ENCODE results near the gene GRK6.
A peak's percentile ranks its signal among the peaks of the same experiment; 100 is the strongest.

The GRK6 gene

GRCh38 chr5:177452688-177453638, 26.5 kb downstream of the GRK6 start:
- TF ChIP-seq CTCF (conservative IDR thresholded peaks at IDR 0.05; ENCODE audit: low read depth, low read length): peak; percentile 7
- no peak overlapping the region for H3K4me3 ChIP-seq (ENCODE audit: low read length)
- DNase-seq (ENCODE audit: low read depth): no peak

- no peak for DNase-seq (ENCODE audit: low read depth)
- no peak for TF ChIP-seq CTCF (conservative IDR thresholded peaks at IDR 0.05; ENCODE audit: low read depth, low read length)
- H3K4me3 ChIP-seq (ENCODE audit: low read length): peak overlapping the region; percentile 42
Measured at GRCh38 chr5:177453852-177454396, 27.4 kb downstream of the GRK6 start.

GRCh38 chr5:177454397-177455035, 28.0 kb downstream of the GRK6 start:
- TF ChIP-seq CTCF (conservative IDR thresholded peaks at IDR 0.05; ENCODE audit: low read depth, low read length): peak; percentile 69
- peak overlapping the region; percentile 50 for H3K4me3 ChIP-seq (ENCODE audit: low read length)
- DNase-seq (ENCODE audit: low read depth): no peak

GRCh38 chr5:177455036-177455660, 28.7 kb downstream of the GRK6 start:
- DNase-seq (ENCODE audit: low read depth): no peak
- peak overlapping the region; percentile 50 for H3K4me3 ChIP-seq (ENCODE audit: low read length)
- TF ChIP-seq CTCF (conservative IDR thresholded peaks at IDR 0.05; ENCODE audit: low read depth, low read length): peak; percentile 63

GRCh38 chr5:177455661-177456590, 29.4 kb downstream of the GRK6 start:
- H3K4me3 ChIP-seq (ENCODE audit: low read length): peak overlapping the region; percentile 43
- DNase-seq (ENCODE audit: low read depth): peak; percentile 74

More at GRCh38 chr5:177455661-177456590, 29.4 kb downstream of the GRK6 start:
- TF ChIP-seq CTCF (conservative IDR thresholded peaks at IDR 0.05; ENCODE audit: low read depth, low read length): peak; percentile 92

Data from retinal pigment epithelial cell (primary cell).